ENCODE measurements around the gene CCDC63. TPM values are rescaled to one million over a fixed set of nuclear protein-coding genes. Genes with fewer than 3 reads are reported as not detected.

CCDC63 gene
- polyA plus RNA-seq, 1 of the 3 experiments (the other 2 are of a cell fraction), result not detected

- TF ChIP-seq FOXM1 (IDR thresholded peaks at IDR 0.05; ENCODE audit: low read depth) (no peak), ELF1 (IDR thresholded peaks at IDR 0.05) (no peak), SIN3A (IDR thresholded peaks at IDR 0.05; ENCODE audit: borderline replicate concordance, low read depth, low read length) (no peak), REST (IDR thresholded peaks at IDR 0.05; ENCODE audit: low read depth, low read length) (no peak), RAD21 (IDR thresholded peaks at IDR 0.05; ENCODE audit: low read length) (no peak), NFIC (IDR thresholded peaks at IDR 0.05; ENCODE audit: borderline replicate concordance) (no peak), SMC3 (IDR thresholded peaks at IDR 0.05; ENCODE audit: low read depth, low read length) (no peak), EP300 (IDR thresholded peaks at IDR 0.05; ENCODE audit: borderline replicate concordance in 1 of 2, low read depth in 1 of 2, low read length in 1 of 2) (no peak), NRF1 (IDR thresholded peaks at IDR 0.05; ENCODE audit: low read depth, low read length) (no peak), YY1 (IDR thresholded peaks at IDR 0.05; ENCODE audit: low read depth) (no peak), FOSL2 (IDR thresholded peaks at IDR 0.05; ENCODE audit: borderline replicate concordance, low read depth) (no peak)
- TF ChIP-seq, protein P1, sequence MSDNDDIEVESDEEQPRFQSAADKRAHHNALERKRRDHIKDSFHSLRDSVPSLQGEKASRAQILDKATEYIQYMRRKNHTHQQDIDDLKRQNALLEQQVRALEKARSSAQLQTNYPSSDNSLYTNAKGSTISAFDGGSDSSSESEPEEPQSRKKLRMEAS (IDR thresholded peaks at IDR 0.05; ENCODE audit: low read depth), result no peak
- TF ChIP-seq, protein P2, sequence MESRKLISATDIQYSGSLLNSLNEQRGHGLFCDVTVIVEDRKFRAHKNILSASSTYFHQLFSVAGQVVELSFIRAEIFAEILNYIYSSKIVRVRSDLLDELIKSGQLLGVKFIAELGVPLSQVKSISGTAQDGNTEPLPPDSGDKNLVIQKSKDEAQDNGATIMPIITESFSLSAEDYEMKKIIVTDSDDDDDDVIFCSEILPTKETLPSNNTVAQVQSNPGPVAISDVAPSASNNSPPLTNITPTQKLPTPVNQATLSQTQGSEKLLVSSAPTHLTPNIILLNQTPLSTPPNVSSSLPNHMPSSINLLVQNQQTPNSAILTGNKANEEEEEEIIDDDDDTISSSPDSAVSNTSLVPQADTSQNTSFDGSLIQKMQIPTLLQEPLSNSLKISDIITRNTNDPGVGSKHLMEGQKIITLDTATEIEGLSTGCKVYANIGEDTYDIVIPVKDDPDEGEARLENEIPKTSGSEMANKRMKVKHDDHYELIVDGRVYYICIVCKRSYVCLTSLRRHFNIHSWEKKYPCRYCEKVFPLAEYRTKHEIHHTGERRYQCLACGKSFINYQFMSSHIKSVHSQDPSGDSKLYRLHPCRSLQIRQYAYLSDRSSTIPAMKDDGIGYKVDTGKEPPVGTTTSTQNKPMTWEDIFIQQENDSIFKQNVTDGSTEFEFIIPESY (IDR thresholded peaks at IDR 0.05; ENCODE audit: borderline replicate concordance, low read depth), result no peak
- TF ChIP-seq, protein P3, sequence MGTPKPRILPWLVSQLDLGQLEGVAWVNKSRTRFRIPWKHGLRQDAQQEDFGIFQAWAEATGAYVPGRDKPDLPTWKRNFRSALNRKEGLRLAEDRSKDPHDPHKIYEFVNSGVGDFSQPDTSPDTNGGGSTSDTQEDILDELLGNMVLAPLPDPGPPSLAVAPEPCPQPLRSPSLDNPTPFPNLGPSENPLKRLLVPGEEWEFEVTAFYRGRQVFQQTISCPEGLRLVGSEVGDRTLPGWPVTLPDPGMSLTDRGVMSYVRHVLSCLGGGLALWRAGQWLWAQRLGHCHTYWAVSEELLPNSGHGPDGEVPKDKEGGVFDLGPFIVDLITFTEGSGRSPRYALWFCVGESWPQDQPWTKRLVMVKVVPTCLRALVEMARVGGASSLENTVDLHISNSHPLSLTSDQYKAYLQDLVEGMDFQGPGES (IDR thresholded peaks at IDR 0.05; ENCODE audit: low read depth, low read length), result no peak
- H3K4me2 ChIP-seq, result no peak overlapping the region
- no peak overlapping the region for H2AFZ ChIP-seq (ENCODE audit: low read depth)
- no peaks in the 10 kb centered on the region for H3K36me3 ChIP-seq (replicated peaks in 1 of 2; ENCODE audit: control insufficient read depth in 1 of 2, insufficient read depth in 2 of 2, low read length in 1 of 2)
- no peak for DNase-seq
- no peaks in the 10 kb centered on the region for H3K79me2 ChIP-seq (ENCODE audit: insufficient read depth)
- no peak overlapping the region for H3K4me3 ChIP-seq (ENCODE audit: low read depth in 2 of 2, low read length in 1 of 2)
- no peak overlapping the region for H3K9ac ChIP-seq
- no peaks in the 10 kb centered on the region for H3K9me3 ChIP-seq
- no peak overlapping the region for H3K27ac ChIP-seq (ENCODE audit: low read depth in 2 of 2, low read length in 1 of 2)
- H3K27me3 ChIP-seq (ENCODE audit: insufficient read depth), result no peaks in the 10 kb centered on the region; the same call in 1 of the 2 replicates
- ChIA-PET POLR2A (interaction anchor here (0.7 kb wide), 1 partner anchor 189 kb away, joined by 3 read pairs; the partner anchor contains the start of gene TCTN1), CTCF (interaction anchor here (0.6 kb wide), 1 partner anchor 86 kb away, joined by 3 read pairs; no protein-coding TSS in a partner anchor)
- no peaks in the 10 kb centered on the region for H3K4me1 ChIP-seq (ENCODE audit: control insufficient read depth in 1 of 2, insufficient read depth in 2 of 2, low read depth in 1 of 2, low read length in 1 of 2)
- H3K9me2 ChIP-seq, result no peaks in the 10 kb centered on the region
- no peaks in the 10 kb centered on the region for H4K20me1 ChIP-seq (ENCODE audit: insufficient read depth)
- H3F3A ChIP-seq (replicated peaks; ENCODE audit: insufficient read depth), result no peaks in the 10 kb centered on the region
Observed at GRCh38 chr12:110802489-110802888, 44.3 kb upstream of the CCDC63 start.

All from SK-N-SH (cell line).